HG02852 (cell line): ENCODE measurements around the gene SEC14L2.
"Not testable (repeated sequence)": the region's sequence is repeated elsewhere in the genome, so short reads cannot be mapped to it uniquely, and the experiment has no call there.

Experiments
- ATAC-seq: cut with Tn5 transposase; IDR thresholded peaks from one replicate; pipeline ENCODE4 v1.9.1; 2021; ENCODE audit warnings: mild to moderate bottlenecking, moderate library complexity; ENCODE audit not compliant: unreplicated experiment

SEC14L2 gene

DNA sequence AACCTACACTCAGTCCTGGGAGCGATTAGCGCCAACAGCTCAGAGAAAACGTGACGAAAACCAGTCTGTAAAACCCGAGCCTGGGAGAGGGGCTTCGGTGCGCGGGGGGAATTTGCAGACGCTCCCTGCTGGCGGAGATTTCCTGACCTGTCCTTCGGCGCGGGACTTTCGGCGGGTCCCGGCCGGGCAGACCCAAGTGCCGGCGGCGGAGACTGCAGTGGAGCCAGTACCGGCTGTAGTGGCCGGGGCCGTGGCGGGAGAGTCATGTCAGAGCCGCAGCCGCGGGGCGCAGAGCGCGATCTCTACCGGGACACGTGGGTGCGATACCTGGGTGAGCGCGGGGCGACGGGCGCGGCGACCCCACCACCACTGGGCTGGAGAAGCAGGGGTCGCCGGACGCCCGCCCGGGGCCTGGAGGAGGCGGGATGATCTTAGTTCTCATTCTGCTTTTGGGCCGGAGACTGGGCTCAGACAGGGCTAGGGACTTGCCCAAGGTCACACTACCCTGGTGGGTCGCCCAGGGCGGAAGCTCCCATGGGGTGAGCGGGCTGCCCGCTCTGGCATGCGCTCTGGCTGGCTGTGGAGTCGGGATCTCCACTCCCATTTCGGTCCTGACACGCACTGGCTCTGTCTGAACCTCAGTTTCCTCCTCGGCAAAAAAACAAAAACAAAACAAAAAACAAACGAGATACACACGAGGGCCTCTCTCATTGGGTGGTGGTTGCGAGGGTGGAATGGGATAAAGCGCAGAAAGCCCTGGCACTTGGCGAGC lies 29.0 kb downstream of the SEC14L2 start, which contains the start of gene MTFP1:
TSS of gene MTFP1 (plus strand) at position 153 of the 772 bp plus-strand sequence. CDS start at position 265, 112 bp downstream.
- no peak for ATAC-seq

DNA sequence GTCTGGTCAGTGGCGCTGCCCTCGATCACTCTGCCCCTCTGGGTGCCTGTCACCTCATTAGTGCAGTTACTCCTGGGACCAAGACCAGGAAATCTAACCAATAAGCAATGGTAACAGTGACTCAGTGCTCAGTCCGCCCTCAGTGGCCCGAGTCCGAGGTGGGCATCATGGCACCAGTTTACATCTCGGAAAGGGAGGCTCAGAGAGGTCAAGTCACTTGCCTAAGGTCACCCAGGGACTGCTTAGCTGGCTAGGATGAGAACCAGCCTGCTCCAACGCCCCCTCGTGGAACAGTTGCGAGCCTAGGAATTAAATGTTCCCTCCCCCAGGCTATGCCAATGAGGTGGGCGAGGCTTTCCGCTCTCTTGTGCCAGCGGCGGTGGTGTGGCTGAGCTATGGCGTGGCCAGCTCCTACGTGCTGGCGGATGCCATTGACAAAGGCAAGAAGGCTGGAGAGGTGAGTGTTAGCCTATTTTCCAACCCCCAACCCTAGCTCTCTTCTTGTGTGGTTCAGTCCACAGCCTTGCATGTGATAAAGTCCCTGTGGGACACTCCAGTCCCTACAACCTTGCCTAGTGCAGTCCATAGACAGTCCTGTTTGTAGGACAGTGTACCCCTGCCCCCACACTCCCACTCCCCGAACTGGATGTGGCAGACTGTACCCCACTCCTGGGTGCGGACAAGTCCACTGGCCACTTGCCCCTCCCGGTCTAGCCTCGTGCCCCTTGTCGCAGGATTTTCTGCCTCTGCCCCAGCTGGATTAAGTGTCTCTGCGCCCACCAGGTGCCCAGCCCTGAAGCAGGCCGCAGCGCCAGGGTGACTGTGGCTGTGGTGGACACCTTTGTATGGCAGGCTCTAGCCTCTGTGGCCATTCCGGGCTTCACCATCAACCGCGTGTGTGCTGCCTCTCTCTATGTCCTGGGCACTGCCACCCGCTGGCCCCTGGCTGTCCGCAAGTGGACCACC lies 29.9 kb downstream of the SEC14L2 start:
- ATAC-seq: no peak

DNA sequence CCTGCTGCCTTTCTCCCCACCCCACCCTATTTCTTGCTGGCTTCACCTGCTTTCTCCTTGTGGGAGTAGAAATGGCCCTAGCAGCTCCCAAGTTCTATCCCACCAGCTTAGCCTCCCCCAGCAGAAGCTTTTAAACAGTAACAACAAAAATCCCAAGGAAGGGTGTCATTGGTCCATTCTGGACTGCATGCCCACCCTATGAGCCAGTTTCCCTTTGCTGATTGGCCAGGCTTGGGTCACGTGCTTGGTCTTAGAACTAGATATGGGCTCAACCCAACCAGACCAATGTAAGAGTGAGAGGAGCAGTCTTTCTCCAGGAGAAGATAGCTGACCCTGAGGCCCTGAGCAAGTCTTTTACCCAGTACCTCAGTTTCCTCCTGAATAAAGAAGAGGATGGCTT lies 31.1 kb downstream of the SEC14L2 start:
- no peak for ATAC-seq

DNA sequence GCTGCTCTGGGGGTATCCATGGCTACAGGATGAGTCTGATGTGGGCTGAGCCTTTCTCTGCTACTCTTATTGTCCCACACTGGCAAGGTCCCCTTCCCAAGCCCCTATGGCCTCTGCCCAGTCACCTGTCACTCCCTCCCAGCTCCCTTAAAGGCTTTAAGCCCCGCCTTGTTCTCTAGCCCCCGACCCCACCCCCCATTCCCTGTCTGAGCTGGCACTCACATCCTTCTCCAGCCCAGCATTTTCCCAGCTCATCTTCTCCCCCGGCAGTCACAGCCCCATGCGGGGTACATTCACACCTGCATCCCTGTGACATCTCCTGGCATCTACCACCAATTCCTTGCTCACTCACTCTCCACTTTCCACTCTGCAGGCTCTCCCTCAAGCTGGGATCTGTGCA lies 33.1 kb downstream of the SEC14L2 start:
- no peak for ATAC-seq

DNA sequence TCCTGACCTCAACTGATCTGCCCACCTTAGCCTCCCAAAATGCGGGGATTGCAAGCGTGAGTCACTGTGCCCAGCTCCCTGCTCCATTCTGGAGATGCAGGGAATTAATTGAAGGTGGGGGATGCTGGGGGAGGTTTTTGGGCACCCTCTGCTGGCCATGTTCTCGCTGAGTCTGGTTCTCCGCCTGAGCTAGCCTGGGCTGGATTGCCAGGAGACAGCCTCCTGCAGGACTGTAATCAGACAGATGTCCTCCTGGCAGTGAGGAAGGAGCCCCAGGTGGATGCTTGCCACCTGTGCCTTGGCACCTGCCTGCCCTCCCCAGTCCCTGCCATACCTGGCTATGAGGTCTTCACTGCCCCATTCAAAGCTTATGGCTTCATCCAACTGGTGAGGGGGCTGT lies 34.1 kb downstream of the SEC14L2 start:
- ATAC-seq: no peak

DNA sequence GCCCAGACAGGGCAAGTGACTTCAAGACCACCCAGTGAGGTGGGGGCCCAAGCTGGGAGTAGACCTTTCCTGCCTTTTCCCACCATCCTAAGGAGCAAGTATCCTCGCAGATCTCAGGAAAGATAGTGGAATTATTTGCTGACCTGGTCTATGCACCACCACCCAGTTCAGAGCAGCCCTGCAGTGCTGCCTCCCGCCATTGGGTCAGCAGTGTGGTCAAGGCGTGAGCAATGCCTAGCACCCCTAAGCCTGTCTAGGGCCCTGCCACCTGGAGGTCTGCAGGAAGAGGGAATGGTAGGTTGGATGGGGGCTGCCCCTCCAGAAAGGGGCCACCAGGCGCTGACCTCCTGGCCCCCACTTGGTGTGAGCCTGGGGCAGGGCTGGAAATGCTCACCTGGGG lies 35.3 kb downstream of the SEC14L2 start:
- ATAC-seq: no peak

DNA sequence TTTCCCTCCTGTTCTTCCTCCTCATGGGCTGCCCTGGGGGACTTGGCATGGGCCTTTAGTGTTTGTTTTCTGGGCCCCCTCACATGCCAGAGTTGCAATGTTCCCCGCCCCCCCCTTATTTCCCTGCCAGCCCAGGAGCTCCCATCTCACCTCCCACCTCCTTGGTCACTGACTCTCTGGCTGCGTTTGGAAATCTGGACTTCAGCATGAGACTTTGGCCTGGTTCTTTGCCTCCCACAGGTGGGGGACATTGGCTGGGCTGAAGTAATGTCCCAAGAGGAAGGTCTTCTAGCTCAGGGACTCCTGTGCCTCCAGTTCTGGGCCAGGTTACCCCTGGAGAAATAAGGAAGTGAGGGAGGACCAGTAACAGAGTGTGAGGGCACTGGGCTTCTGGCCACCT lies 35.7 kb downstream of the SEC14L2 start:
- ATAC-seq: no peak

DNA sequence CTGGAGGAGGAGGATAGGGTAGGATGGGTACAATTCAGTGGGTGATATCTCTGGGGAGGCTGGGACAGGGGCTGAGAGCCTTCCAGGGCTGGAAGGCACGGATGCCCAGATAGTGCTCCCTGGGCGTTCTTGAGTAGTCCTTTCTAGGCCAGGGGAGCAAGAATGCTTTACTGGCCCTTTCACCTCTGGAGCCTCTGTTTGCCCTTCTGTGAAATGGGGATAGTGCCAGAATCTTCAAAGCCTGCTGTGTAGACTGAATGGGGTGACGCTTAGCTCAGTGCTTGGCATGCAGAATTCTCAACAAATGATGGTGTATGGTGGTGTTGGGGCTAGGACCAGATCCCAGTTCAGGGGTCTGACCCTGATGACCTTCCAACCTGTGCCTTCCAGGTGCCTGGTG lies 36.4 kb downstream of the SEC14L2 start:
- ATAC-seq: no peak

DNA sequence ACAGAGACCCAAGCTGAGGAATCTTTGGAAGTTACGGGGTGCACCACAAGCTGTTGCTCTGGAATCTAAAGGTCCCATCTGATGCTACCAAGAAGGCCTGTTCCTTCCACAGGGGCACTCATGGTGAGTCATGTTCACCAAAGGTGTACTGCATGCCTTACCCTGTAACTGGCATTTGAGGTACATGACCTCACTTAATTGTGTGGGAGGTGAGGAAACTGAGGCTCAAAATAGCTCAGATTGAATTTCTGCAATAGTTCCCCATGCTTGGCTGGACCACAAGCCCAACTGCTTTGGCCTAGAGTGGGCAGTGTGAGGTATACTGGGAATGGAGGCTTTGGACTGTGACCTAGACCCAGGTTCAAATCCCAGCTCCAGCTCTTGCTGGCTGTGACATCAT lies 37.0 kb downstream of the SEC14L2 start:
- no peak for ATAC-seq

DNA sequence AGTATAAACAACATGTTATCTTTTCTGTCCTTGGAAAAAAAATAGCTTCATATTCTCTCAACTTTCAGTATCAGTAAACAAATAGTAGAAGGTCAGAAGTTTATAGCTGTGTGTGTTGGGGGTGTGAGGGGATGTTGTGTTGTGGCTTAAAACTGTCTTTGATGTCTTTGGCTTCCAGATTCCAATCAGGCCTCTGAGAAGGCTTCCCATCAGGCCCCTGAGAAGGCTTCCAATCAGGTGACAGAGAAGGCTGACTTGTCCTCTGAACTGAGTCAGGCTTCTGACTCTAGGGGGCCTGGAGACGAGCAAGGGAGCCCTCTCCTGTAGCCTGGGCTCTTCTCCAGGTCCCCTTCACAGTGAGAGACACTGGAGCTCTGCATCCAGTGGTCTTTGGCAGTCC lies 38.0 kb downstream of the SEC14L2 start:
- ATAC-seq: no peak

DNA sequence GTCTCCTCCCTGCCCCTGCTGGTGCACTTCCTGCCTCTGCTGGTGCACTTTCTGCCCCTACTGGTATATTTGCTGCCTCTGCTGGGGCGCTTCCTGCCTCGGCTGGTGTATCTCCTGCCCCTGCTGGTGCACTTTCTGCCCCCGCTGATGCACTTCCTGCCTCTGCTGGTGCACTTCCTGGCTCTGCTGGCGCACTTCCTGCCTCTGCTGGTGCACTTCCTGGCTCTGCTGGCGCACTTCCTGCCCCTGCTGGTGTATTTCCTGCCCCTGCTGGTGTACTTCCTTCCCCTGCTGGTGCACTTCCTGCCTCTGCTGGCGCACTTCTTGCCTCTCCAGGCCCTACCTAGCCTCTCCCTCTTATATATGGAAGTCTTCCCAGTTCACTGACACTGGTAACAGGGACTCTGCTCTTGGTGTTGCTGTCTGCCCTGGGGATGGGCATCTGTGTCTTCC lies 38.9 kb downstream of the SEC14L2 start:
- no peak for ATAC-seq

DNA sequence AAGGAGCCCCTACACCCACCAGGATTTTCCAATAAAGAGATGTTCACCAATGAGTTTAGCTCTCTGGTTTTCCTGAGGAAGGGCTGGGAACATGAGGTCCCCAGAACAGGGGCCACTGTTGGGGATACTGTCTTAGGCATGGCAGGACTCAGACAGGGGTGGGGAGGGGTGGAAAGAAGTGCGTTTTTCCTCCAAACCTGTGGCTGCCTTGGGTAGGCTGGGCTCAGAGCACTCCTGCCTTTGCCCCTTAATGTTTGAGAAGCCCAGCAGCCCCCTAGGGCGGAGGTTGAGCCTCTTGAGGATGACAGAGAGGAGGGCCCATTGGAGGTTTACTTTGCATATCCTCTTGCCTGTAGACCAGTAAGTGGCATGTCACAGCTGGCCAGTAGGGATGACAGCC lies 39.4 kb downstream of the SEC14L2 start:
- no peak for ATAC-seq

DNA sequence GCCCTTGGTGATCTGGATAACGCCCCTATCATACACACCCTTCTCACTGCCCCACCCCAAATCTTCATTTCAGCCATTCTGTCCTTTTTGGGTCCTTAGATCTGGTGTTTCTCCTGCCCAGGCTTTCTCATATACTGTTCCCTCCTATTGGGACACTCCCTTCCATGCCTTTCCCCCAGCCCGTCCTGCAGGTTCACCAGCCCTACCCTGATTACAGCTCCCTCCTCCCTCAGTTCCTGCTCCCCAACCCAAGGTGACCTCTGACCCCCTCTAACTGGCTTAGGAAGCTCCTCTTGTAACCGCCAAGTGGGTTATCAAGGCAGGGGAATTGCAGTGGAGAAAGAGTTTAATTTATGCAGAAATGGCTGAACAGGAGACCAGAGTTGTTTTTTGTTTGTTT lies 41.7 kb downstream of the SEC14L2 start:
- no peak for ATAC-seq

DNA sequence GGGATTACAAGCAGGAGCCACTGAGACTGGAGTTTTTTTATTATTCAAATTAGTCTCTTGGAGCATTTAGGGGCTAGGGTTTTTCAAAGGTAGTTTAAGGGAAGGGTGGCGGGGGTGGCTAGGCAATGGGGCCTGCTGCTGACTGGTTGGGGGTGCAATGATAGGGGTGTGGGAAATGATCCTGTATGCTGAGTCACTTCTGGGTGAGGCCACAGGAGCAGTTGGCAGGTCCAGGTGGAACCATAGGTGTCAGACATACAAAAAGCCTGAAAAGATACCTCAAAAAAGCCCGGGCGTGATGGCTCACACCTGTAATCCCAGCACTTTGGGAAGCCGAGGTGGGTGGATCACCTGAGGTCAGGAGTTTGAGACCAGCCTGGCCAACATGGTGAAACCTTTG lies 42.4 kb downstream of the SEC14L2 start:
- ATAC-seq: no peak

DNA sequence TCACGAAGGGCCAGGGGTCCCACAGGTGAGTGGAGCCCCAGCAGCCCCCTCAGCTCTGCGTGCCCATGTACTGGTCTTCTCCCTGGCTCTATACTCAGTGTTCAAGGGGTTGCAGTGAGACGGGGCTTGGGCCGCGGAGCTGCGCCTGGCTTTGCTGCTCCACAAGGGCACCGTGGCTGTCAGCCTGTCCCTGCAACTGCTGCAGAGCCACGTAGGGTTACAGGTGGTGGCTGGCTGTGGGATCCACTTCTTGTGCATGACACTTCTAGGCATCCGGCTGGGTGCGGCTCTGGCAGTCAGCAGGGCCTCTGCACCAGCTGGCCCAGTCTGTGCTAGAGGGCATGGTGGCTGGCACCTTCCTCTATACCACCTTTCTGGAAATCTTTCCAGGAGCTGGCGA lies 43.0 kb downstream of the SEC14L2 start:
- ATAC-seq: no peak

DNA sequence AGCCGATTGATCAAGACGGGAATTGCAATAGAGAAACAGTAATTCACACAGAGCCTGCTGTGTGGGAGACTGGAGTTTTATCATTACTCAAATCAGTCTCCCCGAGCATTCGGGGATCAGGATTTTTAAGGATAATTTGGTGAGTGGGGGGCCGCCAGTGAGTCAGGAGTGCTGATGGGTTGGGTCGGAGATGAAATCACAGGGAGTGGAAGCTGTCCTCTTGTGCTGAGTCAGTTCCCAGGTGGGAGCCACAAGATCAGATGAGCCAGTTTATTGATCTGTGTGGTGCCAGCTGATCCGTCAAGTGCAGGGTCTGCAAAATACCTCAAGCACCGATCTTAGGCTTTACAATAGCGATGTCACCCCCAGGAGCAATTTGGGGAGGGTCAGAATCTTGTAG lies 44.3 kb downstream of the SEC14L2 start:
- no peak for ATAC-seq

DNA sequence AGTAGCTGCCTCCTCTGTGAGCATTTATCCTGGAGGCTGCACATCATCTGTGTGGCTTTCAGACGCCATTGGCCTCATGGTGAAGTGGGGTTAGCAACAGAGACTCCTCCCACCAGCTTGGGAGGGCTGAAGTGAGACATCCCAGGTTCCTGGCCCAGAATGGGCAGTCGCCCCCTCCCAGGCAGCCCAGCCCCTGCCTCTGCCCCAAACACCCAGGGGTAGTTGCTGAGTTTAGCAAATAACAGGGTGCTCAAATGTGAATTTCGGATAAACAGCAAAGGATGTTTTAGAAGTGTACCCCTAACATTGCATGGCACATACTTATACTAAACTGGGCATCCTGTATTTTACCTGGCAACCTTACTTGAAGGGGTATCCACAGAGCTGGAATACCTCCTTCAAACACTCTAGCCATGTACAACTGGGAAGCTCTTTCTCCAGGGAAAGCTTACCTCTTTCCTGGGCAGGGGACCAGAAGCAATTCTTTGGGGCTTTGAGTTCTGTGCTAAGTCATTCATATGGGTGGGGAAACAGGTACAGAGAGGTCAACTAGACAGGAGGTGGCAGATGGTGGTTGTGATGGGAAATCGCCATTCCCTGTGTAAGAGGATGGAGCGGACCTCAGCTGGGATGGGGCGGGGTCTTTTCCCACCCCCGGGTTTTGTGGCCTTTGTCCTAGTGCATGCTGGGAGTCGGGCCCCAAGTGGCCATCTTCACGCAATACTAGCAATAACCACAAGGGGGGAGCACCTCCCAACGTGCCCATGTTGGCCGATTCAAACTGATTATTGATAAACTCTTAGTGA lies 48.0 kb downstream of the SEC14L2 start:
- ATAC-seq: no peak

DNA sequence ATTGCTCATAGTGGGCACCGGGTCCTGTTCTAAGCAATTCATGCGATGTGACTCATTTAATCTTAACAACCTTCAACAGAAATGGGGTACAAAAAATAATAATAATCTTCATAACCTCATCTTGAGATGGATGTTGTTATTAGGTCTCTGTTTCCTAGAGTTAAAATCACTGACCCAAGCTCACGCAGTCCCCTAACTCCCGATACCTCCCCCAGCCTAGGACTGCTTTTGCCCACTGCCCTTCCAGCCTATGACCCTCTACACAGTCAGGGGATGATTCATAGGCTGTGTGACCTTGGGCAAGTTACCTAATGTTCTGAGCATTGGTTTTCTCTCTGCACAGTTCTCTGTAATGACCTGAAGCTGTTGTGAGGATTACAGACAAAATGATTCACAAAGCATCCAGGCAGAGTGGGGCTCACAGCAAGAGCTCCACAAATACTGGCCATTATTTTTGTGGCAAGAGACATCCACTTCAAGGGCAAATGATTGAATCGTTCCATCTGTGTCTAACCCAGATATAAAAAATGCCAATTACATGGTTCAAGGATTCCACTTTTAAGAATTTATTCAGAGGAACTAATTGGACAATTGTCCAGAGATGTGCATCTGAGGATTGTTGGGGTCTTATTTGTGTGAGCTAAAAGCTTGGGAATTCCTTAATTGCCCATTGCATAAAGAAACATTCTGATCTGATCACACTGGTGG lies 48.8 kb downstream of the SEC14L2 start:
- no peak for ATAC-seq

DNA sequence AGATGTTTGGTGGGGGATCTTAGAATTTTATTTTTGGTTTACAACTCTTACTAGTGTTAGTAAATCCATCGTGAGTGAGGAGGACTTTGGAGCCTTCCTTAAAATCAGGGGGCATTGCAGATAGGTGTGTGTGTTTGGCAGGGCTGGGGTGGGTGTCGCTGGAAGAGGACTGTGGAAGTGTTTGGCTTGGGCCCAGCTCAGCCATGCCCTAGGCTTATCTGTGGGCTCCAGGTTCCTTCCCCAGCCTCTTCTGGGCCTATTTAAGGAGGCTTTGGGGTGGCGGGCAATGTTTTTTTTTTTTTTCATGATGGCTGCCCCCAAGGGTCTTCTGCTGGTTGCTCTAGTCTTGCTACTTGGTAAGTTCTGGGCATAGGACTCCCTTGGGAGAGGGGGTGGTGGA lies 50.8 kb downstream of the SEC14L2 start:
- no peak for ATAC-seq

DNA sequence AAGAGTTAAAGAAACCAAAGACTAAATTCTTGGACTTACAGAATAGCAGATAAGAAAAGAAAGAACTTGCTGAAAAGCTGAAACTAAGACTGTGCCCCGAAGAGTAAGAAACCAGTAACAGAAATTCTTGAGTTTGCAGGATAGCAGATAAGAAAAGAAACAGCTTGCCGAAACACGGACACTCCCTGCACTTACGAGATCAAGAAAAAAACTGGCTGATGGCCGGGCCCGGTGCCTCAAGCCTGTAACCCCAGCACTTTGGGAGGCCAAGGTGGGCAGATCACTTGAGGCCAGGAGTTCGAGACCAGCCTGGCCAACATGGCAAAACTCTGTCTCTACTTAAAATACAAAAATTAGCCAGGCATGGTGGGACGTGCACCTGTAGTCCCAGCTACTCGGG lies 54.7 kb downstream of the SEC14L2 start:
- not testable (repeated sequence) for ATAC-seq
